ENCODE measurements around the gene TSN.

- TF ChIP-seq, protein P1, sequence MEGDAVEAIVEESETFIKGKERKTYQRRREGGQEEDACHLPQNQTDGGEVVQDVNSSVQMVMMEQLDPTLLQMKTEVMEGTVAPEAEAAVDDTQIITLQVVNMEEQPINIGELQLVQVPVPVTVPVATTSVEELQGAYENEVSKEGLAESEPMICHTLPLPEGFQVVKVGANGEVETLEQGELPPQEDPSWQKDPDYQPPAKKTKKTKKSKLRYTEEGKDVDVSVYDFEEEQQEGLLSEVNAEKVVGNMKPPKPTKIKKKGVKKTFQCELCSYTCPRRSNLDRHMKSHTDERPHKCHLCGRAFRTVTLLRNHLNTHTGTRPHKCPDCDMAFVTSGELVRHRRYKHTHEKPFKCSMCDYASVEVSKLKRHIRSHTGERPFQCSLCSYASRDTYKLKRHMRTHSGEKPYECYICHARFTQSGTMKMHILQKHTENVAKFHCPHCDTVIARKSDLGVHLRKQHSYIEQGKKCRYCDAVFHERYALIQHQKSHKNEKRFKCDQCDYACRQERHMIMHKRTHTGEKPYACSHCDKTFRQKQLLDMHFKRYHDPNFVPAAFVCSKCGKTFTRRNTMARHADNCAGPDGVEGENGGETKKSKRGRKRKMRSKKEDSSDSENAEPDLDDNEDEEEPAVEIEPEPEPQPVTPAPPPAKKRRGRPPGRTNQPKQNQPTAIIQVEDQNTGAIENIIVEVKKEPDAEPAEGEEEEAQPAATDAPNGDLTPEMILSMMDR (IDR thresholded peaks at IDR 0.05), result no peak
- TF ChIP-seq EZH2 (IDR thresholded peaks at IDR 0.05), result no peak
Observed at GRCh38 chr2:121778741-121779487, 23.5 kb downstream of the TSN start.

Data from neural progenitor cell (in vitro differentiated cells).